ENCODE results near the gene GPR162. TPM values are rescaled to one million over a fixed set of nuclear protein-coding genes. Genes with fewer than 3 reads are reported as not detected.

GPR162 gene
- total and polyA plus RNA-seq, 12 donors = 1.1 to 42.6 (median 5.1) TPM

GRCh38 chr12:6858799-6859198 lies 37.2 kb downstream of the GPR162 start:
- Histone ChIP-seq H3K27me3 (no peaks in the 10 kb centered on the region), H3K4me1 (replicated peaks in 1 of 2) (peaks cover 0 to 6% of the 10 kb centered on the region in 2 donors), H3K27ac (no peak overlapping the region), H3K36me3 (replicated peaks in 1 of 2) (peaks cover 0 to 87% of the 10 kb centered on the region in 2 donors), H3K4me3 (no peak overlapping the region), H3K9me3 (replicated peaks in 1 of 3) (no peaks in the 10 kb centered on the region)
- 87 to 100% (median 95%) methylated on average over 2 of the region's 2 CpGs for WGBS, 4 donors
- no peak for DNase-seq
- intact Hi-C loops (cut with DNase I) = no loop called here
- no peak for TF ChIP-seq POLR2A (IDR thresholded peaks at IDR 0.05)
- TF ChIP-seq, protein P1, sequence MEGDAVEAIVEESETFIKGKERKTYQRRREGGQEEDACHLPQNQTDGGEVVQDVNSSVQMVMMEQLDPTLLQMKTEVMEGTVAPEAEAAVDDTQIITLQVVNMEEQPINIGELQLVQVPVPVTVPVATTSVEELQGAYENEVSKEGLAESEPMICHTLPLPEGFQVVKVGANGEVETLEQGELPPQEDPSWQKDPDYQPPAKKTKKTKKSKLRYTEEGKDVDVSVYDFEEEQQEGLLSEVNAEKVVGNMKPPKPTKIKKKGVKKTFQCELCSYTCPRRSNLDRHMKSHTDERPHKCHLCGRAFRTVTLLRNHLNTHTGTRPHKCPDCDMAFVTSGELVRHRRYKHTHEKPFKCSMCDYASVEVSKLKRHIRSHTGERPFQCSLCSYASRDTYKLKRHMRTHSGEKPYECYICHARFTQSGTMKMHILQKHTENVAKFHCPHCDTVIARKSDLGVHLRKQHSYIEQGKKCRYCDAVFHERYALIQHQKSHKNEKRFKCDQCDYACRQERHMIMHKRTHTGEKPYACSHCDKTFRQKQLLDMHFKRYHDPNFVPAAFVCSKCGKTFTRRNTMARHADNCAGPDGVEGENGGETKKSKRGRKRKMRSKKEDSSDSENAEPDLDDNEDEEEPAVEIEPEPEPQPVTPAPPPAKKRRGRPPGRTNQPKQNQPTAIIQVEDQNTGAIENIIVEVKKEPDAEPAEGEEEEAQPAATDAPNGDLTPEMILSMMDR (IDR thresholded peaks at IDR 0.05) = no peak

DNA sequence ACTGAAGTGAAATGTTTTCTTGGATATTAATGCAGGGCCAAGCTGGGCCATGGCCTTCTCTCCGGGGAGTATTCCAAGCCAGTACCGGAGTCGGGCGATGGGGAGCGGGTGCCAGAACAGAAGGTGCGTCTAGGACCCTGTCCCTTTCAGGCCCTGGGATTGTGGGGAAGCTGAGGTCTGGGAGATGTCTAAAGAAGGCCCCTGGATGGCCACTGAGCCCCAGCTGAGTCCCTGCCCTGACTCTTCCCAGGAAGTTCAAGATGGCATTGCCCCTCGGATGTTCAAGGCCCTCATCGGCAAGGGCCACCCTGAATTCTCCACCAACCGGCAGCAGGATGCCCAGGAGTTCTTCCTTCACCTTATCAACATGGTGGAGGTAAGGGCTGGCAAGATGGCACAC lies 38.5 kb downstream of the GPR162 start:
- Histone ChIP-seq H3K27ac (no peak overlapping the region), H3K4me1 (replicated peaks in 1 of 2) (no peaks in the 10 kb centered on the region), H3K27me3 (no peaks in the 10 kb centered on the region), H3K9me3 (replicated peaks in 1 of 3) (no peaks in the 10 kb centered on the region), H3K36me3 (replicated peaks in 1 of 2) (peaks cover 0 to 100% of the 10 kb centered on the region in 2 donors), H3K4me3 (no peak overlapping the region)
- intact Hi-C loops (cut with DNase I) = no loop called here
- TF ChIP-seq, protein P1 (IDR thresholded peaks at IDR 0.05) = no peak
- TF ChIP-seq POLR2A (IDR thresholded peaks at IDR 0.05) = no peak
- 92 to 96% (median 94%) methylated on average over 9 of the region's 9 CpGs for WGBS, 4 donors
- DNase-seq = no peak

GRCh38 chr12:6860942-6861341 lies 39.3 kb downstream of the GPR162 start:
- intact Hi-C loops (cut with DNase I) = no loop called here
- no peak for TF ChIP-seq POLR2A (IDR thresholded peaks at IDR 0.05)
- TF ChIP-seq, protein P1 (IDR thresholded peaks at IDR 0.05) = no peak
- Histone ChIP-seq H3K4me1 (replicated peaks in 1 of 2) (no peaks in the 10 kb centered on the region), H3K36me3 (replicated peaks in 1 of 2) (peaks cover 0 to 100% of the 10 kb centered on the region in 2 donors), H3K27ac (no peak overlapping the region), H3K9me3 (replicated peaks in 1 of 3) (no peaks in the 10 kb centered on the region), H3K27me3 (no peaks in the 10 kb centered on the region), H3K4me3 (no peak overlapping the region)
- DNase-seq = no peak
- 91 to 96% (median 95%) methylated on average over 5 to 7 of the region's 7 CpGs for WGBS, 4 donors

- TF ChIP-seq, protein P1 (IDR thresholded peaks at IDR 0.05) = no peak
- no peak for TF ChIP-seq POLR2A (IDR thresholded peaks at IDR 0.05)
These were observed 39.8 kb downstream of the GPR162 start for GRCh38 chr12:6861391-6861790.

More at GRCh38 chr12:6861391-6861790, 39.8 kb downstream of the GPR162 start:
- Histone ChIP-seq H3K27me3 (no peaks in the 10 kb centered on the region), H3K4me3 (no peak overlapping the region), H3K4me1 (replicated peaks in 1 of 2) (no peaks in the 10 kb centered on the region), H3K9me3 (replicated peaks in 1 of 3) (no peaks in the 10 kb centered on the region), H3K27ac (no peak overlapping the region), H3K36me3 (replicated peaks in 1 of 2) (peaks cover 0 to 97% of the 10 kb centered on the region in 2 donors)
- no peak for DNase-seq
- intact Hi-C loops (cut with DNase I) = no loop called here
- WGBS, 4 donors = 91 to 93% (median 92%) methylated on average over 7 to 9 of the region's 9 CpGs
